GM10248 (cell line): ENCODE data around the gene NOTCH4.

Experiments used
- CTCF ChIA-PET: fragments of 300-600 bp; sonication (Branson Sonifier 250); formaldehyde crosslinking; extraction: SDS; loops from one replicate; lab custom pipeline; 2021; ENCODE audit warnings: antibody characterized with exemption; lab: Yijun Ruan, JAX
- POLR2A ChIA-PET: fragments of 350-650 bp; sonication (Branson Sonifier 250); formaldehyde crosslinking; extraction: SDS; loops from one replicate; lab custom pipeline; 2020; ENCODE audit warnings: antibody characterized with exemption; lab: Yijun Ruan, JAX
- DNase-seq: peaks from one replicate; pipeline ENCODE4 v3.0.0; 2012; ENCODE audit errors: extremely low spot score
- TF ChIP-seq, protein P1 (sequence below): IDR thresholded peaks from 2 replicates; pipeline ENCODE4 v1.5.1; 2012; ENCODE audit warnings: mild to moderate bottlenecking, low read depth; ENCODE audit errors: extremely low read depth, missing control alignments, control extremely low read depth

NOTCH4 gene

GRCh38 chr6:32178547-32179440 is 45.1 kb downstream of the NOTCH4 start:
- no peak for DNase-seq
- ChIA-PET POLR2A (interaction anchor here (1.0 kb wide), 1 partner anchor 11 kb away, joined by 3 read pairs; the partner anchor contains the start of gene PBX2), CTCF (interaction anchor here (1.7 to 1.8 kb wide), 2 partner anchors 12 to 17 kb away, joined by 3 to 9 read pairs; partner anchors contain the start of gene PBX2)
- TF ChIP-seq, protein P1, sequence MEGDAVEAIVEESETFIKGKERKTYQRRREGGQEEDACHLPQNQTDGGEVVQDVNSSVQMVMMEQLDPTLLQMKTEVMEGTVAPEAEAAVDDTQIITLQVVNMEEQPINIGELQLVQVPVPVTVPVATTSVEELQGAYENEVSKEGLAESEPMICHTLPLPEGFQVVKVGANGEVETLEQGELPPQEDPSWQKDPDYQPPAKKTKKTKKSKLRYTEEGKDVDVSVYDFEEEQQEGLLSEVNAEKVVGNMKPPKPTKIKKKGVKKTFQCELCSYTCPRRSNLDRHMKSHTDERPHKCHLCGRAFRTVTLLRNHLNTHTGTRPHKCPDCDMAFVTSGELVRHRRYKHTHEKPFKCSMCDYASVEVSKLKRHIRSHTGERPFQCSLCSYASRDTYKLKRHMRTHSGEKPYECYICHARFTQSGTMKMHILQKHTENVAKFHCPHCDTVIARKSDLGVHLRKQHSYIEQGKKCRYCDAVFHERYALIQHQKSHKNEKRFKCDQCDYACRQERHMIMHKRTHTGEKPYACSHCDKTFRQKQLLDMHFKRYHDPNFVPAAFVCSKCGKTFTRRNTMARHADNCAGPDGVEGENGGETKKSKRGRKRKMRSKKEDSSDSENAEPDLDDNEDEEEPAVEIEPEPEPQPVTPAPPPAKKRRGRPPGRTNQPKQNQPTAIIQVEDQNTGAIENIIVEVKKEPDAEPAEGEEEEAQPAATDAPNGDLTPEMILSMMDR, result no peak

- peak; percentile 94 for DNase-seq
- ChIA-PET CTCF (interaction anchor here (1.1 to 1.7 kb wide), 2 partner anchors 12 to 18 kb away, joined by 3 to 4 read pairs; partner anchors contain the start of gene PBX2), POLR2A (interaction anchor here (0.6 to 1.7 kb wide), 3 partner anchors 12 to 48 kb away, joined by 3 to 5 read pairs (median 3); partner anchors contain the start of genes FKBPL, GPSM3 and PBX2)
- TF ChIP-seq, protein P1, result no peak
These were observed 45.9 kb downstream of the NOTCH4 start, which contains the start of gene RNF5 for GRCh38 chr6:32177788-32178546. RNF5 (plus strand) TSS chr6:32178405; CDS start chr6:32178512, 107 bp downstream.

DNA sequence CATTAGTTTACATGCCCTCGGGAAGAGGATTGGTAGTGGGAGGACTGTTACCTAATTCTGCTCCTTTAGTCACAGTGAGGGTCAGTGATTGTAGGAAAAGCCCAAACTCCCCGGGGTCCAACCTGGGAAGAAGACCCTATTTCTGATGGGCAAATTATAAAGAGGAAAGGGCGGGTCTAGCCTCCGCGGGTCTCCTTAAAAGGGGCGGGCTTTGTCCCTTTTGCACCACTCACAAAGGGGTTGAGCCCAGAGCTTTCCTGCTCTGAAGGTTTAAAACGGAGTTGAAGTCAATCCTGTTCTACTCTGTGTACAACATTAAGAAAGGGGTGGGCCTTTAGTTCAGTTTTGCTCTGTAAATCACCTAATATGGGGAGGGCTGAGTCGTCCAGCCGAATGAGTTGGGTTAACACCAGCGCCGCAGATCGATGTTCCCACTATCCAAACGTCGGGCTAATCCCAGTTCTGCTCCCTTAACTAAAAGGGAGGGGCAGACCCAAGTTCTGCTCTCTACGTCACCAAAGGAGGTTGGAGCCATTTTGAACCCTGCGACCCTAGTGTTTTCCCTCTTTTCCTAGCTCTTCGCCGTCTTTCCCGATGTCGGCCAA is 46.6 kb downstream of the NOTCH4 start:
- CTCF ChIA-PET, result interaction anchor here (1.1 kb wide), 1 partner anchor 19 kb away, joined by 4 read pairs; no protein-coding TSS in a partner anchor
- DNase-seq, result no peak
- POLR2A ChIA-PET, result interaction anchor here (0.6 to 1.7 kb wide), 3 partner anchors 13 to 47 kb away, joined by 3 to 5 read pairs (median 3); partner anchors contain the start of genes FKBPL, GPSM3 and PBX2
- TF ChIP-seq, protein P1, result no peak

- TF ChIP-seq, protein P1, result no peak
- ChIA-PET CTCF (interaction anchor here (1.0 to 1.4 kb wide), 2 partner anchors 16 to 19 kb away, joined by 3 to 4 read pairs; partner anchors contain the start of gene GPSM3), POLR2A (interaction anchor here (1.7 kb wide), 1 partner anchor 16 kb away, joined by 5 read pairs; the partner anchor contains the start of gene GPSM3)
- DNase-seq, result no peak
These were observed 47.2 kb downstream of the NOTCH4 start for GRCh38 chr6:32176476-32177182.

DNA sequence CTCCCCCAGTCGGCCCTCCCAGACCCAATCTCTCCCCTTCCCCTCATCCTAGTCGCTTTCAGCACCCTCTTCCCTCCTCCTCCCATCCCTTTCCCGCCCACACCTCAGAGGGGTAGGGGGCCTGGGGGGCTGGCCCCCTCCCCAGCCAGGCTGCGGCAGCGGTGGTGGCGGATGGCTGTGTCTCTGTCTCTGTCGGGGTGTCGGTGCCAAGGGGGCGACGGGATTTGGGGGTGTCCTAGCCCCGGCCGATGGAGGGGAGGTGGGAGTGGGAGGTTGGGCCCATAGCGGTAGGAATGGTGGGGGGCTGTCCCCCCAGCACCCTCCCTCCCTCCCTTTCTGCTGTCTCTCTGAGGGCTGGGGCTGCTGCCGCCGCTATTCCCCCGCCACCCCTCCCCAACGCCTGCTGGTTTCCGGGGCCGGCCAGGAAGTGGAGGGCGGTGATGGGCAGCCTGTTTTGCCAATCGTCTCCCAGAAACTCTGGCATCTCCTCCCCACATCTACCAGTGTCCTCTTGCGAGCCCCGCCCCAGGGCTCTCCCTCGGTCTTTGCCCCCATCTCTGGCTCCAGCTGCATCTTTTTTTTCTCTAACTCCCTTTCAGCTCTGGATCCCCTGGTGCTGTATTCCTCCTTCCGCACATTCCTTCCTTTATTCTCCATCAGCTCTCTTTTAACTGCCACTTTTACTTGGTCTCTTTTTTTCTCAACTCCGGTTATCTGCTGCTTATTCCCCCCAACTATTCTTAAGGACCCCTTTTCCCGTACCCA is 48.0 kb downstream of the NOTCH4 start, which contains the start of gene AGPAT1:
AGPAT1 (minus strand) TSS at position 374 of the 765 bp plus-strand sequence. CDS start 4,588 bp downstream, outside the sequence.
- CTCF ChIA-PET, result interaction anchor here (1.0 to 1.4 kb wide), 2 partner anchors 16 to 20 kb away, joined by 3 to 4 read pairs; partner anchors contain the start of gene GPSM3
- TF ChIP-seq, protein P1, result no peak
- POLR2A ChIA-PET, result interaction anchor here (0.6 to 1.7 kb wide), 2 partner anchors 17 to 22 kb away, joined by 3 to 5 read pairs; partner anchors contain the start of gene GPSM3
- peak; percentile 99 for DNase-seq
